Heart right ventricle (tissue), 16 donors: ENCODE measurements around the gene RASSF7. TPM values are rescaled to one million over a fixed set of nuclear protein-coding genes. Genes with fewer than 3 reads are reported as not detected.

Experiments
- ATAC-seq, 8 donors: fragments of 200-7000 bp; cut with Tn5 transposase; one replicate each; pipeline ENCODE4 v1.9.1; 2020; ENCODE audit warnings: mild to moderate bottlenecking in 8 of 8, moderate library complexity in 8 of 8, moderate number of reproducible peaks in 1 of 8
- DNase-seq, 2 donors: peaks; one replicate each; pipeline ENCODE4 v3.0.0-alpha.2; 2020
- H3K27ac ChIP-seq, 10 donors: fragments of 200-600 bp; sonication (generic) in 2 of 10; one replicate each; pipeline versions ENCODE4 v1.5.0 to v1.8.0; 2020 to 2022; ENCODE audit warnings: mild to moderate bottlenecking in 3 of 10
- H3K27me3 ChIP-seq, 7 donors: fragments of 200-600 bp; one replicate each; pipeline ENCODE4 v1.8.0; 2021 to 2022; ENCODE audit warnings: mild to moderate bottlenecking in 2 of 7
- H3K36me3 ChIP-seq, 9 donors: fragments of 200-600 bp; sonication (generic) in 1 of 9; one replicate each; pipeline versions ENCODE4 v1.5.0 to v1.8.0; 2020 to 2022; ENCODE audit warnings: mild to moderate bottlenecking in 2 of 9
- H3K4me1 ChIP-seq, 9 donors: fragments of 200-600 bp; sonication (generic) in 1 of 9; one replicate each; pipeline versions ENCODE4 v1.5.0 to v1.8.0; 2020 to 2022; ENCODE audit warnings: mild to moderate bottlenecking in 4 of 9
- H3K4me3 ChIP-seq, 10 donors: fragments of 200-600 bp; sonication (generic) in 2 of 10; one replicate each; pipeline versions ENCODE4 v1.5.0 to v1.8.0; 2020 to 2022; ENCODE audit warnings: mild to moderate bottlenecking in 7 of 10, moderate library complexity in 2 of 10
- H3K9me3 ChIP-seq, 11 donors: fragments of 200-600 bp in 10 of 11; sonication (generic) in 2 of 11; one replicate each; pipeline versions ENCODE4 v1.5.0 to v1.8.0; 2013 to 2022; ENCODE audit warnings: mild to moderate bottlenecking in 2 of 11, control low read depth in 1 of 11, moderate library complexity in 1 of 11
- WGBS, 2 donors: extraction: QIAGEN DNeasy Blood & Tissue Kit; methylation state at CpG; one replicate each; pipeline ENCODE4 v1.1.7; 2013; ENCODE audit warnings: inconsistent platforms in 1 of 2; 5-methylcytosine and 5-hydroxymethylcytosine counted together
- intact Hi-C, 10 donors: fragments of 100-400 bp; cut with DNase I; formaldehyde crosslinking; loops; one replicate each; pipeline versions ENCODE4 v1.11.1 to v1.14.2; 2022
- polyA plus RNA-seq, 2 donors: library from polyadenylated mRNA; stranded (reverse); fragments of 200-250 nt; gene quantifications; one replicate each; pipeline ENCODE4 v1.2.3, GENCODE V29; 2013
- total RNA-seq, 10 donors: library from RNA; stranded (reverse); fragmentation: NEBNext Ultra II Directional in 3 of 10; extraction: Animal tissue kit (Norgen Biotek cat#: 25700) in 3 of 10; gene quantifications; one replicate each; pipeline versions ENCODE4 v1.2.1 to v1.2.4, GENCODE V29; 2021 to 2023
- TF ChIP-seq, protein P1 (sequence below), 9 donors: fragments of 200-600 bp; sonication (generic) in 2 of 9; IDR thresholded peaks; one replicate each; pipeline versions ENCODE4 v1.5.0 to v1.8.0; 2021 to 2022; ENCODE audit warnings: antibody characterized with exemption in 9 of 9, mild to moderate bottlenecking in 5 of 9, moderate library complexity in 1 of 9
- donor health status: Arrhythmogenic right ventricular cardiomyopathy.
- donor health status: ischemic (EF 13 %, LVEDD 7.1; RV severe dilation, severe dysfunction).
- donor health status: healthy with polysubstance abuse.
- donor health status: DM: no; HTN: yes; CAD: no.
- donor health status: DM: no; HTN: no; CAD: no.
- donor health status: ischemic (EF 25% LVEDD 6.9; RV normal size, moderate dysfunction).
- donor health status: ischemic (EF 25% LVEDD 5.7; RV mildly dilated, moderate dysfunction).
- donor health status: healthy.
- donor health status: DM: yes; HTN: yes; CAD: no.
- donor health status: Ischemic cardiomyopathy.
- donor health status: ischemic (EF 35%, LVEDD 5.7; RV mildly dilated, moderate dysfunction).
- donor health status: nonischemic (EF 11% LVEDD 7.7; RV severe dilation, severe dysfunction).
- donor health status: DM: yes; HTN: yes; CAD: no.
- donor health status: PGD.
- donor health status: ischemic (EF 29% LVEDD 5.4; RV normal size, mild dysfunction).
- donor health status: nonischemic (EF 23%, LVEDD 6.1; RV moderate dilation, normal function).

Gene RASSF7
- total and polyA plus RNA-seq, 12 donors, result 0.96 to 14.2 (median 2.3) TPM

DNA sequence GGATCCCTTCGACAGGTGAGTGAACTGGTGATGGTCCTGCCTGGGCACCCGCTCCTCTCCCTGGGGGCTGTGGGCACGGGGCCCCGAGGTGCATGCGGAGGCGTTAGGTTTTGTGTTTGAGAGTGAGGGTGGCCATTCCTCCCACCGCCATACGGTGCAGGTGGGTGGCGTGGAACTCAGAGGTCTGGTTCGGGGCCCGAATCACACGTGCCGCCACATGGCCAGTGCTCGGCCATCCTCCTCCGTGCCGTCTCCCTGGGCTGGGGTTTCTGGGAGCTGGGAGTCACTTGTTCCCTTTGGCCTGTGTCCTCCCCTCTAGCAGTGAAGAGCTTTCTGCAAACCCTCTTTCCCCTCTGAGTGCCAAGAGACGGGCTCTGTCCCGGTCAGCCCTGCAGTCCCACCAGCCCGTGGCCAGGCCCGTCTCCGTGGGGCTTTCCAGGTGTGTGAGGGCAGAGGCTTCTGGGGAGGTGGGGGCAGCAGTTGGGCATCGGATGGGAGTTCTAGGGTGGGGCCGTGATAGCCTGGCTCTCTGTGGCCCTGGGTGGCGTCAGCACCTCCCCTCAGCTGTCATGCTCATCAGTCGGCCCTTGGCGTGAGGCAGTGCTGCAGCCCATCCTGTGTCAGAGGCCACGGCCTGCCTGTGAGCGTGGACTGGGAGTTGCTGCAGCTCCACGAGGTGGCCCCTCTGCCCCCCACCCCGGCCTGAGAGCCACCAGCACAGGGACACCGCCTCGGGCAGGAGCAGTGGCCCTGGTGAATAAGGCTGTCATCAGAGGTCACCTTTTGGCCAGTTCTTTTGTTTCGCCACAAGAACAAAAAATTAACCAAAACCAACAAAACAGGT is 44.7 kb downstream of the RASSF7 start:
- Histone ChIP-seq H3K4me1 (peaks cover 0 to 23% (median 13%) of the 10 kb centered on the region in 9 donors), H3K4me3 (no peak overlapping the region), H3K36me3 (peaks cover 4 to 100% (median 67%) of the 10 kb centered on the region in 9 donors), H3K27me3 (no peaks in the 10 kb centered on the region), H3K9me3 (no peaks in the 10 kb centered on the region), H3K27ac (peak overlapping the region in 8 of 10 donors; percentile 36 to 66 (median 45))
- intact Hi-C loops, result loop anchor here in 1 of 10 donors (1.0 kb wide), 1 partner anchor 34 kb away; no protein-coding TSS in a partner anchor
- 91 to 92% methylated on average over 33 of the region's 33 CpGs for WGBS, 2 donors
- TF ChIP-seq, protein P1, sequence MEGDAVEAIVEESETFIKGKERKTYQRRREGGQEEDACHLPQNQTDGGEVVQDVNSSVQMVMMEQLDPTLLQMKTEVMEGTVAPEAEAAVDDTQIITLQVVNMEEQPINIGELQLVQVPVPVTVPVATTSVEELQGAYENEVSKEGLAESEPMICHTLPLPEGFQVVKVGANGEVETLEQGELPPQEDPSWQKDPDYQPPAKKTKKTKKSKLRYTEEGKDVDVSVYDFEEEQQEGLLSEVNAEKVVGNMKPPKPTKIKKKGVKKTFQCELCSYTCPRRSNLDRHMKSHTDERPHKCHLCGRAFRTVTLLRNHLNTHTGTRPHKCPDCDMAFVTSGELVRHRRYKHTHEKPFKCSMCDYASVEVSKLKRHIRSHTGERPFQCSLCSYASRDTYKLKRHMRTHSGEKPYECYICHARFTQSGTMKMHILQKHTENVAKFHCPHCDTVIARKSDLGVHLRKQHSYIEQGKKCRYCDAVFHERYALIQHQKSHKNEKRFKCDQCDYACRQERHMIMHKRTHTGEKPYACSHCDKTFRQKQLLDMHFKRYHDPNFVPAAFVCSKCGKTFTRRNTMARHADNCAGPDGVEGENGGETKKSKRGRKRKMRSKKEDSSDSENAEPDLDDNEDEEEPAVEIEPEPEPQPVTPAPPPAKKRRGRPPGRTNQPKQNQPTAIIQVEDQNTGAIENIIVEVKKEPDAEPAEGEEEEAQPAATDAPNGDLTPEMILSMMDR (IDR thresholded peaks at IDR 0.05), result no peak
- no peak for DNase-seq
- ATAC-seq, result peak in 2 of 8 donors; percentile 1 to 6

DNA sequence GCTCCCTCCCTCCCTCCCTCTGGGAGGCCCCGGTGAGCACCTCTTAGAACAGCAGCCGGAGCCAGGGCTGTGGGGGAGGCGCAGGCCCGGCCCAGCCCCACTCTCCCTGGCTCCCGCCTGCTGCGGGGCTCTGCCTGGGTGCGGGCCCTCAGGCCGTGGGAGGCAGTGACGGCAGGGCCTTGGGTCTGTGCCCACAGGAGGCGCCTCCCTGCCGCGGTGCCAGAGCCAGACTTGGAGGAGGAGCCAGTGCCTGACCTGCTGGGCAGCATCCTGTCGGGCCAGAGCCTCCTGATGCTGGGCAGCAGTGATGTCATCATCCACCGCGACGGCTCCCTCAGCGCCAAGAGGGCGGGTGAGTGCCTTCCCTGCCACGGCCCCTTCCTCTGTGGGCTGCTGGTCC is 45.5 kb downstream of the RASSF7 start:
- WGBS, 2 donors, result 60% methylated on average over 16 to 19 of the region's 19 CpGs
- no peaks in the 10 kb centered on the region for H3K9me3 ChIP-seq
- H3K4me3 ChIP-seq, result no peak overlapping the region
- TF ChIP-seq, protein P1 (IDR thresholded peaks at IDR 0.05), result no peak
- H3K36me3 ChIP-seq, result peaks cover 6 to 100% (median 69%) of the 10 kb centered on the region in 9 donors
- H3K27ac ChIP-seq, result peak overlapping the region in 8 of 10 donors; percentile 36 to 66 (median 45)
- intact Hi-C loops, result no loop called here
- DNase-seq, result peak; percentile 69 to 78
- ATAC-seq, result peak; percentile 46 to 95 (median 86)
- H3K4me1 ChIP-seq, result peaks cover 0 to 23% (median 13%) of the 10 kb centered on the region in 9 donors
- no peaks in the 10 kb centered on the region for H3K27me3 ChIP-seq

DNA sequence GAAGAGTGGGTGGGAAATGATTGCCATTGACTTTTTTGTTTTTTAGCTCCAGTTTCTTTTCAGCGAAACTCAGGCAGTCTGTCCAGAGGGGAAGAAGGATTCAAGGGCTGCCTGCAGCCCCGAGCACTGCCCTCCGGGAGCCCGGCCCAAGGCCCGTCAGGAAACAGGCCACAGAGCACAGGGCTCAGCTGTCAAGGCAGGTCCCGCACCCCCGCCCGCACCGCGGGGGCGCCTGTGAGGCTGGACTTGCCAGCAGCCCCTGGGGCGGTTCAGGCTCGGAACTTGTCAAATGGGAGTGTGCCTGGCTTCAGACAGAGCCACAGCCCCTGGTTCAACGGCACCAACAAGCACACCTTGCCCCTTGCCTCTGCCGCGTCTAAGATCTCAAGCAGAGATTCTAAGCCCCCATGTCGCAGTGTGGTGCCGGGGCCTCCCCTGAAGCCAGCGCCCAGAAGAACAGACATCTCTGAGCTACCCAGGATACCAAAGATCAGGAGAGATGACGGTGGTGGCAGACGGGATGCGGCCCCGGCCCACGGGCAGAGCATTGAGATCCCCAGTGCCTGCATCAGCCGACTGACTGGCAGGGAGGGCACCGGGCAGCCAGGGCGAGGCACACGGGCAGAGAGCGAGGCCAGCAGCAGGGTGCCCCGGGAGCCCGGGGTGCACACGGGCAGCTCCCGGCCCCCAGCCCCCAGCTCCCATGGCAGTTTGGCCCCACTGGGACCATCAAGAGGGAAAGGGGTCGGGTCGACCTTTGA is 46.4 kb downstream of the RASSF7 start:
- no peak for DNase-seq
- peaks cover 0 to 23% (median 13%) of the 10 kb centered on the region in 9 donors for H3K4me1 ChIP-seq
- no peak overlapping the region for H3K27ac ChIP-seq
- no peaks in the 10 kb centered on the region for H3K9me3 ChIP-seq
- no peaks in the 10 kb centered on the region for H3K27me3 ChIP-seq
- intact Hi-C loops, result no loop called here
- H3K4me3 ChIP-seq, result no peak overlapping the region
- WGBS, 2 donors, result 92 to 93% methylated on average over 35 of the region's 35 CpGs
- TF ChIP-seq, protein P1 (IDR thresholded peaks at IDR 0.05), result no peak
- peaks cover 6 to 100% (median 69%) of the 10 kb centered on the region in 9 donors for H3K36me3 ChIP-seq
- ATAC-seq, result no peak

DNA sequence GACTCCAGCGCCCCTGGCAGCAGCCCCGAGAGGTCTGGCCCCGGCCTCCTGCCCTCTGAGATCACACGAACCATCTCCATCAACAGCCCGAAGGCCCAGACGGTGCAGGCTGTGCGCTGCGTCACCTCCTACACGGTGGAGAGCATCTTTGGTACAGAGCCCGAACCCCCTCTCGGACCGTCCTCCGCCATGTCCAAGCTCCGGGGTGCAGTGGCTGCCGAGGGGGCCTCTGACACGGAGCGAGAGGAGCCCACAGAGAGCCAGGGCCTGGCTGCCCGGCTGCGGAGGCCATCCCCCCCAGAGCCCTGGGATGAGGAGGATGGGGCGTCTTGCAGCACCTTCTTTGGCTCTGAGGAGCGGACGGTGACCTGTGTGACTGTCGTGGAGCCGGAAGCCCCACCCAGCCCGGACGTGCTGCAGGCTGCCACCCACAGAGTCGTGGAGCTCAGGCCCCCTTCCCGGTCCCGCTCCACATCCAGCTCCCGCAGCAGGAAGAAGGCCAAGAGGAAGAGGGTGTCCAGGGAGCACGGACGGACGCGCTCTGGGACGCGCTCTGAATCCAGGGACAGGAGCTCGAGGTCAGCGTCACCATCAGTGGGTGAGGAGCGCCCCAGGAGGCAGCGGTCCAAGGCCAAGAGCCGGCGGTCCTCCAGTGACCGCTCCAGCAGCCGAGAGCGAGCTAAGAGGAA is 47.3 kb downstream of the RASSF7 start:
- DNase-seq (no peak), ATAC-seq (peak in 3 of 8 donors; percentile 3 to 21 (median 6))
- H3K27ac ChIP-seq, result peak overlapping the region in 6 of 10 donors; percentile 20 to 65 (median 38)
- H3K4me3 ChIP-seq, result peak overlapping the region in 1 of 10 donors; percentile 3
- H3K9me3 ChIP-seq, result no peaks in the 10 kb centered on the region
- peaks cover 3 to 100% (median 78%) of the 10 kb centered on the region in 9 donors for H3K36me3 ChIP-seq
- TF ChIP-seq, protein P1 (IDR thresholded peaks at IDR 0.05), result no peak
- peaks cover under 1 to 29% (median 13%) of the 10 kb centered on the region in 9 donors for H3K4me1 ChIP-seq
- 75 to 76% methylated on average over 45 of the region's 45 CpGs for WGBS, 2 donors
- no peaks in the 10 kb centered on the region for H3K27me3 ChIP-seq
- intact Hi-C loops, result no loop called here
